DOHH2 (cell line): ENCODE data around the gene RIN3.

Experiments used
- EZH2phosphoT487 ChIP-seq: fragments of 200-600 bp; sonication (generic); IDR thresholded peaks from 2 replicates; pipeline ENCODE4 v1.6.1; 2017; ENCODE audit warnings: borderline replicate concordance, mild to moderate bottlenecking, antibody characterized with exemption, low read length, moderate library complexity, mixed read lengths
- TF ChIP-seq, protein P1 (sequence below): fragments of 200-600 bp; sonication (generic); IDR thresholded peaks from one replicate; pipeline ENCODE4 v1.5.1; 2014; ENCODE audit warnings: antibody characterized with exemption, mild to moderate bottlenecking, low read depth, low read length; ENCODE audit not compliant: poor library complexity, severe bottlenecking

DNA sequence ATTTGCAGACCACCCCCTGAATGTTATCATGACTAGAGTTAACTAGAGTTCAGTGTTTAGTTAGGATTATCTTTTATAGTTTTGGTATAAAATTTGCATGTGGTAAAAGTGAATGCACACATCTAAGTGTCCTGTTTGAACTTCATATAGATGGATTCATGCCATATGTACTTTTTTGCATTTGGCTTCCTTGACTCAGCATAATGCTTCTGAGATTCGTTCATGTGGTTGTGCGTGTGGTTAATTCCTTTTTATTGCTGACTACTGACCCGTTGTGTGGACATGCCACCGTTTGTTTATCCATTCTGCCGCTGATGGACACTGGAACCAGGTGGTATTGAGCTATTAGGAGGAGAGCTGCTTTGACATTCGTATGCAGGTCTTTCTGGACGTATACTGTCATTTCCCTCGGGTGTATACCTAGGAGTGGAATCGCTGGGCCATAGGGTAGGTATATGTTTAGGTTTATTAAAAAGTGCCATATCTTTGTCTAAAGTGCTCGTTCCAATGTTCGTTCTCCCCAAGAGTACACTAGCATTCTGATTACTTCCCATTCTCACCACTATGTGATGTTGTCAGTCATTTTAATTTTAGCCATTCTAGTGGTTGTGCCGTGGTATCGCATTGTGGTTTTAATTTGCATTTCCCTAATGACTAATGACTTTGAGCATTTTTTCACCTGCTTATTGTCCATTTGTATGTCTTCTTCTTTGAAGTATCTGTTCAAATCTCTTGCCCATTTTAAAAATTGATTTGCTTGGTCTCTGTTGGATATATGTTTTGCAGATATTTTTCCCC is 37.7 kb downstream of the RIN3 start:
- TF ChIP-seq, protein P1, sequence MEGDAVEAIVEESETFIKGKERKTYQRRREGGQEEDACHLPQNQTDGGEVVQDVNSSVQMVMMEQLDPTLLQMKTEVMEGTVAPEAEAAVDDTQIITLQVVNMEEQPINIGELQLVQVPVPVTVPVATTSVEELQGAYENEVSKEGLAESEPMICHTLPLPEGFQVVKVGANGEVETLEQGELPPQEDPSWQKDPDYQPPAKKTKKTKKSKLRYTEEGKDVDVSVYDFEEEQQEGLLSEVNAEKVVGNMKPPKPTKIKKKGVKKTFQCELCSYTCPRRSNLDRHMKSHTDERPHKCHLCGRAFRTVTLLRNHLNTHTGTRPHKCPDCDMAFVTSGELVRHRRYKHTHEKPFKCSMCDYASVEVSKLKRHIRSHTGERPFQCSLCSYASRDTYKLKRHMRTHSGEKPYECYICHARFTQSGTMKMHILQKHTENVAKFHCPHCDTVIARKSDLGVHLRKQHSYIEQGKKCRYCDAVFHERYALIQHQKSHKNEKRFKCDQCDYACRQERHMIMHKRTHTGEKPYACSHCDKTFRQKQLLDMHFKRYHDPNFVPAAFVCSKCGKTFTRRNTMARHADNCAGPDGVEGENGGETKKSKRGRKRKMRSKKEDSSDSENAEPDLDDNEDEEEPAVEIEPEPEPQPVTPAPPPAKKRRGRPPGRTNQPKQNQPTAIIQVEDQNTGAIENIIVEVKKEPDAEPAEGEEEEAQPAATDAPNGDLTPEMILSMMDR: peak; percentile 44
- TF ChIP-seq EZH2phosphoT487: no peak
